HL-60/S4 treated with phorbol 12-myristate 13-acetate at 8.2 ng/mL for 4 days and 3 days (cell line): ENCODE measurements around the gene ANK2.

Source experiments
- in situ Hi-C: fragments of 300-500 bp; cut with MboI; formaldehyde crosslinking; loops from 2 replicates; pipeline ENCODE4 v1.15.0; 2022; ENCODE audit warnings: low sequenced_read_pairs

ANK2 gene

DNA sequence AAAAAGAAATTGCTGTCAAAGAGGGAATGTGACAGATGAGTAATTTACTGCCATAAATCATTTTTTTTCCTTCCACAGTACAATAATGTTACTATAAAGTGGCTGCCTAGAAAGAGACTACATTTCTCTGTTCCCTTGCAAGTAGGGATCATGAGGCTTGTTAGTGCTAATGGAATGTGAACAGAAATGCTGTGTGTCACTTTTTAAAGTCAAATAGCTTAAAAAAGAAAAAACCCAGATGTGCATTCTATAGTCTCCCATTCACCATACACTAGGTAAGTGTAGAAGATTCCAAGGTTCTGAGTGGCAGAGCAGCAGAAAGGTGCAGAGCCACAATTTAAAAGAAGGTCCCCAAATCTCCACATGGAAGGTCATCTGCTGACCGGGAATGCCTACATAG lies 383.7 kb downstream of the ANK2 start:
- in situ Hi-C loops = no loop called here
